Nephron progenitor cell (in vitro differentiated cells): ENCODE measurements around the gene ACTL7B.
A peak's percentile ranks its signal among the peaks of the same experiment; 100 is the strongest.

ENCODE experiments used
- DNase-seq: peaks from one replicate; pipeline ENCODE4 v3.0.0; 2021
- H3K27ac Mint-ChIP-seq: 2 replicates; pipeline ENCODE4 v1.8.0; 2021; ENCODE audit warnings: mild to moderate bottlenecking, moderate library complexity, mixed read lengths
- H3K27me3 Mint-ChIP-seq: 2 replicates; pipeline ENCODE4 v1.8.0; 2021; ENCODE audit warnings: mild to moderate bottlenecking, low read depth, mixed read lengths; ENCODE audit not compliant: poor library complexity
- H3K36me3 Mint-ChIP-seq: 2 replicates; pipeline ENCODE4 v1.8.0; 2021; ENCODE audit warnings: low read depth, mixed read lengths
- H3K4me1 Mint-ChIP-seq: 2 replicates; pipeline ENCODE4 v1.8.0; 2021; ENCODE audit warnings: mixed read lengths
- H3K4me3 Mint-ChIP-seq: 2 replicates; pipeline ENCODE4 v1.8.0; 2021; ENCODE audit warnings: mild to moderate bottlenecking, moderate library complexity, mixed read lengths
- H3K9me3 Mint-ChIP-seq: 2 replicates; pipeline ENCODE4 v1.8.0; 2021; ENCODE audit warnings: mild to moderate bottlenecking, moderate library complexity, mixed read lengths
- TF ChIP-seq, protein P1 (sequence below): fragments of 200-600 bp; sonication (generic); IDR thresholded peaks from 2 replicates; pipeline ENCODE4 v1.5.0; 2021; ENCODE audit warnings: antibody characterized with exemption

ACTL7B gene

DNA sequence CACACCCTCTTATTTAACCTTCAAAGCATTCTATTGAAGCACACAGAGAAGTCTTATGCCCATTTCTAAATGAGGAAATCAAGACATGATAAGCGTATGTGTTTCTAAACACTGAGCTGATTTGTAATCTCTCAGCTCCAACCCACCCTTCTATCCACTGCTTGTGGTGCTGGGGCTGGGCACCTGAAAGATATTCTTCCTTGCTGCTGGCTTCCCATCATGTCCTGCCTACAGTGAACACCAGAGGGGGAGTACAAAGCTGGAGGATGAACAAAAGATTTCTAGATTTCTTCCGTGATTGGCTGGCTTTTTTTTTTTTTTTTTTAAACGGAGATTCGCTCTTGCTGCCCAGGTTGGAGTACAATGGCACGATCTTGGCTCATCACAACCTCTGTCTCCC lies 20.6 kb upstream of the ACTL7B start:
- H3K27ac Mint-ChIP-seq, result no peak overlapping the region
- no peak for DNase-seq
- H3K4me1 Mint-ChIP-seq, result no peaks in the 10 kb centered on the region
- H3K27me3 Mint-ChIP-seq, result no peaks in the 10 kb centered on the region
- peaks cover 10% of the 10 kb centered on the region for H3K9me3 Mint-ChIP-seq
- H3K4me3 Mint-ChIP-seq, result no peak overlapping the region
- TF ChIP-seq, protein P1, sequence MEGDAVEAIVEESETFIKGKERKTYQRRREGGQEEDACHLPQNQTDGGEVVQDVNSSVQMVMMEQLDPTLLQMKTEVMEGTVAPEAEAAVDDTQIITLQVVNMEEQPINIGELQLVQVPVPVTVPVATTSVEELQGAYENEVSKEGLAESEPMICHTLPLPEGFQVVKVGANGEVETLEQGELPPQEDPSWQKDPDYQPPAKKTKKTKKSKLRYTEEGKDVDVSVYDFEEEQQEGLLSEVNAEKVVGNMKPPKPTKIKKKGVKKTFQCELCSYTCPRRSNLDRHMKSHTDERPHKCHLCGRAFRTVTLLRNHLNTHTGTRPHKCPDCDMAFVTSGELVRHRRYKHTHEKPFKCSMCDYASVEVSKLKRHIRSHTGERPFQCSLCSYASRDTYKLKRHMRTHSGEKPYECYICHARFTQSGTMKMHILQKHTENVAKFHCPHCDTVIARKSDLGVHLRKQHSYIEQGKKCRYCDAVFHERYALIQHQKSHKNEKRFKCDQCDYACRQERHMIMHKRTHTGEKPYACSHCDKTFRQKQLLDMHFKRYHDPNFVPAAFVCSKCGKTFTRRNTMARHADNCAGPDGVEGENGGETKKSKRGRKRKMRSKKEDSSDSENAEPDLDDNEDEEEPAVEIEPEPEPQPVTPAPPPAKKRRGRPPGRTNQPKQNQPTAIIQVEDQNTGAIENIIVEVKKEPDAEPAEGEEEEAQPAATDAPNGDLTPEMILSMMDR, result no peak
- peaks cover 92% of the 10 kb centered on the region for H3K36me3 Mint-ChIP-seq

- Mint-ChIP-seq H3K36me3 (peaks cover 93% of the 10 kb centered on the region), H3K27me3 (no peaks in the 10 kb centered on the region), H3K9me3 (peaks cover 15% of the 10 kb centered on the region), H3K27ac (no peak overlapping the region), H3K4me3 (no peak overlapping the region), H3K4me1 (peaks cover 5% of the 10 kb centered on the region)
- TF ChIP-seq, protein P1, result no peak
- no peak for DNase-seq
Measured at GRCh38 chr9:108874058-108874788, 18.4 kb upstream of the ACTL7B start.

DNA sequence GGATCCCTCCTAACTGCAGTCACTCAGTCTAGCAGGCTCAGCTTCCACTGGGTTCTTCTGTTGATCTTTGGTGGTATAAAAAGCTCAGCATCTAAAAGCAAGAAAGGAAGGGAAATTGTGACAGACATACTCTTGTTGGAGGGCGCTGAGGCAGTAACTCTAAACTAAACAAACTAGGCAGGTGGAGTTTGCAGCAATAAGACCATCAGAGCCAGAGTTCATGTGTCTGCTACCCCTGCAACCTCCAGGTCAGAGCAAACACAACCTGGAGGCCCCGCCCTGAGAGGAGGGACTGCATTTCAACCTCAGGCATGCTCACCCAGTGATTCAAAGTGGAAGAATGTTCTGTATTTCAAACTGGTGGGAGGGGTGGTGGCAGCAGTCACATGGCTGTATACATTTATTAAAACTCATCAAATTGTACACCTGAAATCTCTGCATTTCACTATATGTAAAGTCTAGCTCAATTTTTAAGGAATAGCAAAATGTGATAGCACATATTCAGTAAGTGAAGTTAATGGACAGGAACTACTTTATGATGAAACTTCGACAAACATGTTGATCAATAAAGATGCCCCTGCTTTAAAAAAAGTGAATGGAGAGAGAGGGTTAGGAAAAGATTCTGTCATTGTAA lies 13.4 kb upstream of the ACTL7B start:
- H3K4me1 Mint-ChIP-seq, result peaks cover 27% of the 10 kb centered on the region
- no peaks in the 10 kb centered on the region for H3K27me3 Mint-ChIP-seq
- TF ChIP-seq, protein P1, result no peak
- peaks cover 71% of the 10 kb centered on the region for H3K36me3 Mint-ChIP-seq
- peaks cover 15% of the 10 kb centered on the region for H3K9me3 Mint-ChIP-seq
- no peak for DNase-seq
- H3K4me3 Mint-ChIP-seq, result no peak overlapping the region
- peak overlapping the region; percentile 92 for H3K27ac Mint-ChIP-seq

- H3K4me3 Mint-ChIP-seq, result peak overlapping the region; percentile 36
- peaks cover 15% of the 10 kb centered on the region for H3K9me3 Mint-ChIP-seq
- DNase-seq, result no peak
- H3K27ac Mint-ChIP-seq, result peak overlapping the region; percentile 42
- no peaks in the 10 kb centered on the region for H3K27me3 Mint-ChIP-seq
- peaks cover 57% of the 10 kb centered on the region for H3K36me3 Mint-ChIP-seq
- TF ChIP-seq, protein P1, result no peak
- H3K4me1 Mint-ChIP-seq, result peaks cover 27% of the 10 kb centered on the region
Measured at GRCh38 chr9:108867829-108868228, 12.0 kb upstream of the ACTL7B start.

GRCh38 chr9:108867116-108867515 lies 11.3 kb upstream of the ACTL7B start:
- H3K4me1 Mint-ChIP-seq, result peaks cover 27% of the 10 kb centered on the region
- no peak overlapping the region for H3K4me3 Mint-ChIP-seq
- H3K9me3 Mint-ChIP-seq, result peaks cover 12% of the 10 kb centered on the region
- peaks cover 50% of the 10 kb centered on the region for H3K36me3 Mint-ChIP-seq
- no peak for DNase-seq
- H3K27me3 Mint-ChIP-seq, result no peaks in the 10 kb centered on the region
- no peak overlapping the region for H3K27ac Mint-ChIP-seq
- TF ChIP-seq, protein P1, result no peak

GRCh38 chr9:108866001-108866420 lies 10.2 kb upstream of the ACTL7B start:
- Mint-ChIP-seq H3K4me1 (peaks cover 27% of the 10 kb centered on the region), H3K9me3 (peaks cover under 1% of the 10 kb centered on the region), H3K27me3 (no peaks in the 10 kb centered on the region), H3K27ac (no peak overlapping the region), H3K4me3 (no peak overlapping the region), H3K36me3 (peaks cover 39% of the 10 kb centered on the region)
- DNase-seq, result no peak
- TF ChIP-seq, protein P1, result no peak
